Epithelial cell of proximal tubule (primary cell): Measurements from ENCODE around the gene EHBP1. TPM values are rescaled to one million over a fixed set of nuclear protein-coding genes. Genes with fewer than 3 reads are reported as not detected.
A peak's percentile ranks its signal among the peaks of the same experiment; 100 is the strongest.

ENCODE experiments used
- DNase-seq: peaks from one replicate; pipeline ENCODE4 v3.0.0-alpha.2; 2011; ENCODE audit warnings: low read depth
- H3K4me3 ChIP-seq: 2 replicates; pipeline ENCODE4 v1.5.1; 2011; ENCODE audit warnings: low read depth, mild to moderate bottlenecking, low read length
- total RNA-seq: library from RNA; depleted of rRNA; stranded (reverse); fragments of >200 nt; gene quantifications from 2 replicates; pipeline ENCODE4 v1.2.3, GENCODE V29; 2015
- TF ChIP-seq, protein P1 (sequence below): conservative IDR thresholded peaks from 2 replicates; pipeline ENCODE4 v1.5.1; 2012; ENCODE audit warnings: low read depth, mild to moderate bottlenecking, low read length

EHBP1 gene
- total RNA-seq, 1 donor from 2014 or later: 18.1 TPM

DNA sequence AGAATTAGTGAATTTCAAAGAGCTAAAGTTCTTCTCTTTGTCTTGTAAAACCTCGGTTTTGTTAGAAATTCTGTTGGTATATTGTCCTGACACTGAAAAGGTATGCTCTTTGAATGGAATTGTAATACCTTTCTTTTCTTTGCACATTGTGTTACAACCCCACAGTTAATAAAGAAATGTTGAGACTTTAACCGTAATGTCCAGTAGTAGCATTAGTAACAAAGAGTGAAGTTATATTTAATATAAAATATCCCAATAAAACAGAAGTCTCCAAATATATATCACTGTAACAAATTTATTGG lies 69.8 kb downstream of the EHBP1 start:
- H3K4me3 ChIP-seq: no peak overlapping the region
- TF ChIP-seq, protein P1, sequence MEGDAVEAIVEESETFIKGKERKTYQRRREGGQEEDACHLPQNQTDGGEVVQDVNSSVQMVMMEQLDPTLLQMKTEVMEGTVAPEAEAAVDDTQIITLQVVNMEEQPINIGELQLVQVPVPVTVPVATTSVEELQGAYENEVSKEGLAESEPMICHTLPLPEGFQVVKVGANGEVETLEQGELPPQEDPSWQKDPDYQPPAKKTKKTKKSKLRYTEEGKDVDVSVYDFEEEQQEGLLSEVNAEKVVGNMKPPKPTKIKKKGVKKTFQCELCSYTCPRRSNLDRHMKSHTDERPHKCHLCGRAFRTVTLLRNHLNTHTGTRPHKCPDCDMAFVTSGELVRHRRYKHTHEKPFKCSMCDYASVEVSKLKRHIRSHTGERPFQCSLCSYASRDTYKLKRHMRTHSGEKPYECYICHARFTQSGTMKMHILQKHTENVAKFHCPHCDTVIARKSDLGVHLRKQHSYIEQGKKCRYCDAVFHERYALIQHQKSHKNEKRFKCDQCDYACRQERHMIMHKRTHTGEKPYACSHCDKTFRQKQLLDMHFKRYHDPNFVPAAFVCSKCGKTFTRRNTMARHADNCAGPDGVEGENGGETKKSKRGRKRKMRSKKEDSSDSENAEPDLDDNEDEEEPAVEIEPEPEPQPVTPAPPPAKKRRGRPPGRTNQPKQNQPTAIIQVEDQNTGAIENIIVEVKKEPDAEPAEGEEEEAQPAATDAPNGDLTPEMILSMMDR: no peak
- no peak for DNase-seq

DNA sequence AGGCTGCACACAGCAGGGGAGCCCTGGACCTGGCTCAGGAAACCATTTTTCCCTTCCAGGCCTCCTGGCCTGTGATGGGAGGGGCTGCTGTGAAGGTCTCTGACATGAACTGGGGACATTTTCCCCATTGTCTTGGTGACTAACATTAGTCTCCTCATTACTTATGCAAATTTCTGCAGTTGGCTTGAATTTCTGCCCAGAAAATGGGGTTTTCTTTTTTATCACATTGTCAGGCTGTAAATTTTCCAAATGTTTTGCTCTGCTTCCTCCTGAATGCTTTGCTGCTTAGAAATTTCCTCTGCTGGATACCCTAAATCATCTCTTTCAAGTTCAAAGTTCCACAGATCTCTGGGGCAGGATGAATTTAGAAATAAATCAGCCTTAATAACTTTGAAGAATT lies 78.2 kb downstream of the EHBP1 start:
- TF ChIP-seq, protein P1: no peak
- DNase-seq: no peak
- H3K4me3 ChIP-seq: no peak overlapping the region

DNA sequence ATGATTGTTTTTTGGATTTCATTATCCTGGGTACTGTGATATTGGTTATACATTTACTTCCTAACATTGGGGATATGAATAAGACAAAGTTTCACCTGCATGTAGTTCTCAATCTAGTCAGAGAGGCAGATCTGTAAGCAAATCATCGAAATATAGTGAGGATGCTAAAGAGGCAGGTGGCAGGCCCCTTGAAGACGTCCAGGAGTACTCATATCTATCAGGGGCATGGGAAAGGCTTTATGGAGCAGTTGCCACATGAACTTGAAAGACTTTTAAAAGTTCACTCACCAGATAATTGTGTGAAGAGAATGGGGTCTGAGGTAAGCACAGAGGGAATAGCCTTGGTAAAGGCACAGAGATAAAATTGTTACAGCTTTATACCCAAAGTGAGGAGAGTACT lies 78.8 kb downstream of the EHBP1 start:
- no peak overlapping the region for H3K4me3 ChIP-seq
- TF ChIP-seq, protein P1: no peak
- no peak for DNase-seq

DNA sequence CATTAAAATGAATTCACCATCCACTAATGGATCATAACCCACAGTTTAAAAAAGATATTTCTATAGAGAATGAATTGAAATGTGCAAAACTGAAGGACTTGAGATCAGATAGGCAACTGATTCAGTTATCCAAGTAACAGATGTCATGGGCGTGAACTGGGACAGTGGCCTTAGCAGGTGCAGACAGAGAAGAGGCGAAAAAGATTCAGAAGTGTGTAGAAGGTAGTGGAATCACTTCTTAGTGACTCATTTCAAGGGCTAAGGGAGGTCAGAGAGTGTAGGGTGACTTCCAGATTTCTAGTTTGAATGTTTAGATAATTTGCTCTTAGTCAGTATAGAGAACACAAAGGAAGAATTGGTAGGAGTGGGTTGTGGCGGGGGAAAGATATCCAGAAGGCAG lies 79.7 kb downstream of the EHBP1 start:
- TF ChIP-seq, protein P1: no peak
- no peak overlapping the region for H3K4me3 ChIP-seq
- DNase-seq: no peak

DNA sequence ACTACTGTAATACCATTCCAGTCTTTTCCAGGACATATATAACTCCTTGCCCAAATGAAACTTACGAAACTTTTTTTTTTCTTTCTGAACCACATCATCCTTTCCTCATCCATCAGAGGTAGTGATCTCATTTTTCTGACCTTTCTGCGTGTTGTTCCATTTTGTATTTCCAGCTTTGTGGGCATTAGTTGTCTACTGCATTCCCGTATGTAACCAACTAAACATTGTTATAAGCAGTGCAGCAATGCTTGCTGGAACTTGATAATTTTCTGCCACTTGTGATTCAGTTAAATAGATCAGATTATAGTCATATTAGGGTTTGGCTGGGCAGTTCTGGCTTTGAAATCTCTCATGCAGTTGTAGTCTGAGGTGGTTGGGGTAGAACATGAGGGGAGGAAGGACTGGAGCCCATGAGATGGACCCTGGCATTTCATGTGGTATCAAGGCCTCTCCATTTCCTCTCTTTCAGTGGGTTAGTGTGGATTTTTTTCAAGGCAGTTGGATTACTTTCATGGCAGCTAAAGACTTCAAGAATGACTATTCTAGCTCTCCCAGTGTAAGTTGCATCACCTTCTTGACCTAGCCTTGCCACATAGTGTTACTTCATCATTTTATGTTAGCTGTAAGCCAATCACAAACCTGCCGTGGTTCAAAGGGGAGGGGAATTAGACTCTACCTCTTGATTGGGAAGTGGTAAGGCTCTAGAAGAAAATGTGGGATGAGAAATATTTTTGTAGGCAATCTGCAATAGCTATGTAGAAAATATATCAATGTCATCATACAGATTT lies 80.5 kb downstream of the EHBP1 start:
- TF ChIP-seq, protein P1: no peak
- no peak for DNase-seq
- H3K4me3 ChIP-seq: no peak overlapping the region

DNA sequence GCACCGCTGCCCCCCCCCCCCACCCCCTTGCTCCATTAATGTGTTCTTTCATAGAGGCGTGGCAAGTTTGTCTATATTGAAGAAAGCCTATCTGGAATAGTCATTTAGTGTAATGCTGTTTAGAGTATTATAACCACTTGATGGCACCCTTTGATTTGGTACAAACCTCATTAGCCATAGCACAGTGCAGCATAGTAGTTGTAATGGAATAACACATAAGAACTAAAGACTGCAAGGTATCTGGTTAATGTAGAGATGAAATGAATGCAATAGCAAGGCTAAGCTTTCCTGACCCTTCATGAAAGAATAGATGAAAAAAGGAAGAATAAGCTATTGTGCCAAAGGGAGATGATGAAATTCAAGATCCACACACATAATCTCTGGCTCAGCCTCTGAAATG lies 81.9 kb downstream of the EHBP1 start:
- no peak for DNase-seq
- no peak overlapping the region for H3K4me3 ChIP-seq
- TF ChIP-seq, protein P1: peak; percentile 54

DNA sequence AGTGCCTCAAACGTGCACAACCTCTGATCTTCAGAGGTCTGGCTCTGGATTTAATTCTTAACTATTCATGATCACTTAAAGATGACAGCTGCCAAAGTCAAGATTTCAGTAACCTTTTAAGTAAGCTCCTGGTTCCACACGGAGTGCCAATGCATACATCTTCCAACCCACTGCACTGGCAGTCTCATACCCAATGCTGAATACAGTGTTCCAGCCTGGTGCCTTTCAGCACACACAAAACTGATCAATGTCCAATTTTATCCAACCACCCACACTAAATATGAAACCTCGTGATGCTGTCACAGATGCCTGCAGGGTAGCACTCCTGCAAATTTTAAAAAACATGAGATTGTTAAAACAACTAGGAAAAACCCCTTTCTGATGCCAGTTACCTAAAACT lies 84.0 kb downstream of the EHBP1 start:
- no peak overlapping the region for H3K4me3 ChIP-seq
- TF ChIP-seq, protein P1: no peak
- no peak for DNase-seq
